GM12801 (cell line): ENCODE results near the gene CCR8.

ENCODE experiments used
- TF ChIP-seq, protein P1 (sequence below): IDR thresholded peaks from one replicate; pipeline ENCODE4 v1.5.1; 2011; ENCODE audit warnings: control low read depth; ENCODE audit not compliant: insufficient read length; ENCODE audit errors: extremely low read depth

CCR8 gene

DNA sequence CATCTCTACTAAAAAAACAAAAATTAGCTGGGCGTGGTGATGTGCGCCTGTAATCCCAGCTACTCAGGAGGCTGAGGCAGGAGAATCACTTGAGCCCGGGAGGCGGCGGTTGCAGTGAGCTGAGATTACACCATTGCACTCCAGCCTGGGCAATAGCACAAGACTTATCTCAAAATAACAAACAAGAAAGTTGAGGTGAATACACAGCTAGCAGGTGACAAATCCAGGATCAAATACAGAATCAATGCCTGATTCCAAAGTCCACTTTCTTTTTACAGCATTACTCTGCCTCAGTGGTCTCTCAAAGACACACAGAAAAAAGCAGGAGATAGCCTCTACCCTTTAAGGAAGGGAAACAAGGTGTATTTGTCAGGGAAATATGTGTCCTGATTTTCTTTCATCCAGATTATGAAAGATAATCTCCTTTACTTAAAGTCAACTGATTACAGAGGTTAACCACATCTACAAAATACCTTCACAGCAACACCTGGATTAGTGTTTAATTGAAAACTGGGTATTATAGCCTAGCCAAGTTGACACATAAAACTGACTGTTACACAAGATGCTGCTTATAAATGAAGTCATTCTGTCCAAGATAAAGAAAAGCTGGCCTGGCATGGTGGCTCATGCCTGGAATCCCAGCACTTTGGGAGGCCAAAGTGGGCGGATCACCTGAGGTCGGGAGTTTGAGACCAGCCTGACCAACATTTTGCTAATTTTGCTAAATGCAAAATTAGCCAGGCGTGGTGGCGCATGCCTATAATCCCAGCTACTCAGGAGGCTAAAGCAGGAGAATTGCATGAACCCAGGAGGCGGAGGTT lies 49.7 kb downstream of the CCR8 start:
- TF ChIP-seq, protein P1, sequence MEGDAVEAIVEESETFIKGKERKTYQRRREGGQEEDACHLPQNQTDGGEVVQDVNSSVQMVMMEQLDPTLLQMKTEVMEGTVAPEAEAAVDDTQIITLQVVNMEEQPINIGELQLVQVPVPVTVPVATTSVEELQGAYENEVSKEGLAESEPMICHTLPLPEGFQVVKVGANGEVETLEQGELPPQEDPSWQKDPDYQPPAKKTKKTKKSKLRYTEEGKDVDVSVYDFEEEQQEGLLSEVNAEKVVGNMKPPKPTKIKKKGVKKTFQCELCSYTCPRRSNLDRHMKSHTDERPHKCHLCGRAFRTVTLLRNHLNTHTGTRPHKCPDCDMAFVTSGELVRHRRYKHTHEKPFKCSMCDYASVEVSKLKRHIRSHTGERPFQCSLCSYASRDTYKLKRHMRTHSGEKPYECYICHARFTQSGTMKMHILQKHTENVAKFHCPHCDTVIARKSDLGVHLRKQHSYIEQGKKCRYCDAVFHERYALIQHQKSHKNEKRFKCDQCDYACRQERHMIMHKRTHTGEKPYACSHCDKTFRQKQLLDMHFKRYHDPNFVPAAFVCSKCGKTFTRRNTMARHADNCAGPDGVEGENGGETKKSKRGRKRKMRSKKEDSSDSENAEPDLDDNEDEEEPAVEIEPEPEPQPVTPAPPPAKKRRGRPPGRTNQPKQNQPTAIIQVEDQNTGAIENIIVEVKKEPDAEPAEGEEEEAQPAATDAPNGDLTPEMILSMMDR = no peak

DNA sequence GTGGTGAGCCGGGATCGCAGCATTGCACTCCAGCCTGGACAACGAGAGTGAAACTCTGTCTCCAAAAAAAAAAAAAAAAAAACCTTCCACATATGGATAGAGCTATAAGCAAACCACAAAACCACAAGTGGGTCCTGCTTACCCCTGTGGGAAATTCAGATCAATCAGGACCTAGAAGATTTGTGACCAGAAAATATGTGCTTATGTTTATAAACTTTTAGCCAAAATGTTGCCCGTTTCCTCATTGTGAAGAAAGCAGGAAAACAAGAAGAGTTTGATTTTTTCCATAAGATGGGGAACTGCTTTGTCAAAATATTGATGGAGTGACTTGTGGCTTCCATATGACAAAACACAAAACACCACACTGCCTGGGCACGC lies 50.3 kb downstream of the CCR8 start:
- TF ChIP-seq, protein P1 = no peak

DNA sequence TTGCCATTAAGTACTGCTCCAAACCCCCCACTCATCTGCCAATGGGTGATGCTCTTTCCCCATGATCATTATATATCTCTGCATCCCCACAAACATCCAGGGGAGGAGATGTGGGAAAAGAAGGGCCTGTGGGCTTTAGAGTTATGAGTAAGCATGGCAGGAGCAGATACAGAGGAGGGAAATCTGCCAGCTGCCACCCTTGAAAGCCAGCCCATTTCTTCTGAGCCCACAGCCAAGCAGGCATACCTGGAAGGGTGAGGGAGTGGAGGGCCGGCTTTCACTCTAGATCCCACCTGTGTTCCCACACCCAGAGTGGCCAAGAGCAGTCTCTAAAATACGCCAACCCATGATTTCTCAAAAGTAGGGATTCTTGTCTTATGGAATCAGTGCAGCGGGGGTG lies 51.9 kb downstream of the CCR8 start:
- TF ChIP-seq, protein P1 = no peak
